MM.1S (cell line): ENCODE measurements around the gene GSC2.

ENCODE experiments used
- DNase-seq: peaks from one replicate; pipeline ENCODE4 v3.0.0-alpha.2; 2015
- H2AFZ ChIP-seq: fragments of 300-600 bp; sonication (generic); 2 replicates; pipeline ENCODE4 v1.6.0; 2016; ENCODE audit warnings: antibody characterized with exemption, low read length
- H3F3A ChIP-seq: fragments of 300-600 bp; sonication (generic); 2 replicates; pipeline ENCODE4 v1.6.1; 2016; ENCODE audit warnings: mild to moderate bottlenecking, antibody characterized with exemption, low read length, moderate library complexity, mixed read lengths; ENCODE audit not compliant: insufficient read depth
- H3K27ac ChIP-seq: fragments of 300-600 bp; sonication (generic); 2 replicates; pipeline ENCODE4 v1.5.1; 2016; ENCODE audit warnings: mild to moderate bottlenecking, low read length
- H3K27me3 ChIP-seq: fragments of 300-600 bp; sonication (generic); replicated peaks from 2 replicates; pipeline ENCODE4 v1.6.0; 2016; ENCODE audit warnings: low read length; ENCODE audit not compliant: insufficient read depth
- H3K36me3 ChIP-seq: fragments of 300-600 bp; sonication (generic); replicated peaks from 2 replicates; pipeline ENCODE4 v1.6.1; 2016; ENCODE audit warnings: mild to moderate bottlenecking, low read length, mixed read lengths; ENCODE audit not compliant: insufficient read depth
- H3K4me1 ChIP-seq: fragments of 300-600 bp; sonication (generic); 2 replicates; pipeline ENCODE4 v1.6.1; 2016; ENCODE audit warnings: low read length, mixed read lengths
- H3K4me2 ChIP-seq: fragments of 300-600 bp; sonication (generic); 2 replicates; pipeline ENCODE4 v1.6.0; 2016; ENCODE audit warnings: low read depth, low read length
- H3K4me3 ChIP-seq: fragments of 300-600 bp; sonication (generic); 2 replicates; pipeline ENCODE4 v1.5.1; 2016; ENCODE audit warnings: low read length, mixed read lengths
- H3K79me2 ChIP-seq: fragments of 300-600 bp; sonication (generic); 2 replicates; pipeline ENCODE4 v1.6.1; 2016; ENCODE audit warnings: mixed run types, low read length, mixed read lengths
- H3K9ac ChIP-seq: fragments of 300-600 bp; sonication (generic); 2 replicates; pipeline ENCODE4 v1.6.1; 2016; ENCODE audit warnings: low read length, mixed read lengths
- H3K9me2 ChIP-seq: fragments of 300-600 bp; sonication (generic); replicated peaks from 2 replicates; pipeline ENCODE4 v1.6.1; 2016; ENCODE audit warnings: mild to moderate bottlenecking, low read length, mixed read lengths; ENCODE audit not compliant: insufficient read depth
- H3K9me3 ChIP-seq: fragments of 300-600 bp; sonication (generic); replicated peaks from 2 replicates; pipeline ENCODE4 v1.6.1; 2016; ENCODE audit warnings: mild to moderate bottlenecking, low read length, mixed read lengths; ENCODE audit not compliant: insufficient read depth
- H4K20me1 ChIP-seq: fragments of 300-600 bp; sonication (generic); 2 replicates; pipeline ENCODE4 v1.6.1; 2016; ENCODE audit warnings: mild to moderate bottlenecking, low read length, moderate library complexity, mixed read lengths; ENCODE audit not compliant: insufficient read depth
- CTCF ChIP-seq: fragments of 300-600 bp; sonication (generic); IDR thresholded peaks from 2 replicates; pipeline ENCODE4 v1.5.1; 2016; ENCODE audit warnings: antibody characterized with exemption, low read length, mixed read lengths
- EZH2 ChIP-seq: fragments of 300-600 bp; sonication (generic); optimal IDR thresholded peaks from 2 replicates; pipeline ENCODE3; 2017; ENCODE audit warnings: low read depth, mild to moderate bottlenecking, antibody characterized with exemption, low read length, mixed read lengths
- EZH2phosphoT487 ChIP-seq: fragments of 300-600 bp; sonication (generic); IDR thresholded peaks from 2 replicates; pipeline ENCODE4 v1.6.1; 2018; ENCODE audit warnings: antibody characterized with exemption, low read length

GSC2 gene

GRCh38 chr22:19139001-19139356, 11.1 kb downstream of the GSC2 start:
- no peaks in the 10 kb centered on the region for H4K20me1 ChIP-seq
- no peak overlapping the region for H3K27ac ChIP-seq
- H3K4me3 ChIP-seq: no peak overlapping the region
- no peak overlapping the region for H3K9ac ChIP-seq
- H3K9me3 ChIP-seq: no peaks in the 10 kb centered on the region
- H3K4me1 ChIP-seq: no peaks in the 10 kb centered on the region
- H3K9me2 ChIP-seq: no peaks in the 10 kb centered on the region
- H2AFZ ChIP-seq: no peak overlapping the region
- no peak for DNase-seq
- no peaks in the 10 kb centered on the region for H3K36me3 ChIP-seq
- no peaks in the 10 kb centered on the region for H3F3A ChIP-seq
- TF ChIP-seq EZH2 (no peak), CTCF (no peak), EZH2phosphoT487 (no peak)
- H3K27me3 ChIP-seq: no peaks in the 10 kb centered on the region
- peaks cover 17% of the 10 kb centered on the region for H3K79me2 ChIP-seq
- no peak overlapping the region for H3K4me2 ChIP-seq

DNA sequence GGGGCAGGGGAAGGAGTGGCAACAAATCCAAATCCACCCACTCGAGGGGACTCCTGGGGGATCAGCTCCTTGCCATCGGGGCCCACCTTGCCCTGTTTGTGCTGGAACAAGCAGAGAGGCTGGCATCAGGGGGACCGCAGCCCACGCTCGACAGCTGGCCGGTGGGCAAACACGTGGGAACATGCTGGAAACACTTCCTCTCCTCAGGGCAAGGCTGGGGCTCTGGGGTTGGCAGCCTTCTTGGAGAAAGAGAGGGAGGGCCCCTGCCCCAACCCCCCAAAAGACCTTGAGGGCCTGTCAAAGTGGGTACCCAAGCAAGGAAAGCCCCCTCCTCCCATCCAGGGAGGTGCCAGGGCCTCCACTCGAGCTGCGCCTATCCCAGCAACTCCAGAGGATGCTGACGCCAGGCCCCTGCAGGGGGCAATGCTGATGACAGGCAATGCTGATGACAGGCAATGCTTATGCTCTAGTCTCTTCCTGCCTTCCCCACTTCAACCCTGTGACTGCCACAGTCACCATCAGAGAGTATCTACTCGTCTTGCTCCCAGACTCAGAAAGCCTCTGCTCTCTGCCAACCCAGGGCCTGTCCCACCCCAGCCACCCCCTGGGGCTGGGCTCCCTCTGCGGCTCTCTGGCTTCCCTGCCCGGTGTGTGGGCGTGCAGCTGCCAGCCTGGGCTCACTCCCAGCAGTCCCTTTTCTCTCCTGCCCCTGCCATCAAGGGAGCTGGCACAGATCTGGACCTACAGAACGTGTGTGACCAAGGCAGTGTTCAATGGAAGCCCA, 11.7 kb downstream of the GSC2 start:
- Histone ChIP-seq H3K9me3 (no peaks in the 10 kb centered on the region), H3K4me1 (no peaks in the 10 kb centered on the region), H3F3A (no peaks in the 10 kb centered on the region), H3K27me3 (no peaks in the 10 kb centered on the region), H4K20me1 (no peaks in the 10 kb centered on the region), H3K4me3 (no peak overlapping the region), H2AFZ (no peak overlapping the region), H3K79me2 (peaks cover 11% of the 10 kb centered on the region), H3K9me2 (no peaks in the 10 kb centered on the region), H3K36me3 (no peaks in the 10 kb centered on the region), H3K9ac (no peak overlapping the region), H3K27ac (no peak overlapping the region), H3K4me2 (no peak overlapping the region)
- no peak for TF ChIP-seq CTCF
- TF ChIP-seq EZH2: no peak
- no peak for TF ChIP-seq EZH2phosphoT487
- DNase-seq: no peak

- DNase-seq: no peak
- no peaks in the 10 kb centered on the region for H3K27me3 ChIP-seq
- H3K36me3 ChIP-seq: no peaks in the 10 kb centered on the region
- H3K4me2 ChIP-seq: no peak overlapping the region
- H4K20me1 ChIP-seq: no peaks in the 10 kb centered on the region
- H3K4me1 ChIP-seq: no peaks in the 10 kb centered on the region
- no peak overlapping the region for H3K9ac ChIP-seq
- H3K9me2 ChIP-seq: no peaks in the 10 kb centered on the region
- TF ChIP-seq EZH2 (no peak), EZH2phosphoT487 (no peak), CTCF (no peak)
- H3K27ac ChIP-seq: no peak overlapping the region
- peaks cover 6% of the 10 kb centered on the region; the same call in 1 of the 2 replicates for H3K79me2 ChIP-seq
- no peaks in the 10 kb centered on the region for H3F3A ChIP-seq
- H3K9me3 ChIP-seq: no peaks in the 10 kb centered on the region
- no peak overlapping the region for H3K4me3 ChIP-seq
- H2AFZ ChIP-seq: no peak overlapping the region
Observed at GRCh38 chr22:19137384-19138216, 12.5 kb downstream of the GSC2 start.
